Measurements from ENCODE around the gene SNCAIP.

GRCh38 chr5:122435234-122435633 is 123.2 kb downstream of the SNCAIP start:
- no peak for TF ChIP-seq CTCF (IDR thresholded peaks at IDR 0.05)
- no peak for TF ChIP-seq POLR2A (IDR thresholded peaks at IDR 0.05)
- TF ChIP-seq POLR2AphosphoS5 (IDR thresholded peaks at IDR 0.05): no peak
- no peak for TF ChIP-seq EP300 (IDR thresholded peaks at IDR 0.05; ENCODE audit: low read depth)

Measured in transverse colon (tissue), 4 donors.